ENCODE results near the gene IGF2BP1.

IGF2BP1 gene

DNA sequence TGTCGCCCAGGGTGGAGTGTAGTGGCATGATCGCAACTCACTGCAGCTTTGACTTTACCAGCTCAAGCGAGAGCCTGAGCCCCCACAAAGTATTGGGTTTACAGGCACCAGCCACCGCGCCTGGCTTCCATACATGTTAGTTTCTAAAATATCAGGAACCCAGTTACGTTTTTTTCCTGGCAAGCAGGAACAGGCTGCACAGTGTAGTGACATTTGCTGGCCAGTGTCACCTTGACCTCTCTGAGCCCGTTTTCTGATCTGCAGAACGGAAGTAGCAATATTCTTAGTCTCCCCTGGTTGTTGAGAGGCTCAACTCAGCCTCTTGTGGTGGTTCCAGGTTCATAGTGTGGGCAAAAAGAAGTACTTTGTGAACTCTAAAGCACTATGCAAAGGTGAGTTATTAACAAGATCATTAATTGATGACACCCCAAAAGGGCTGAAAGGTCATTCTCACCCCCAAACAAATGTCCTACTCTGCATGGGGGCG lies 15.6 kb downstream of the IGF2BP1 start:
- no peaks in the 10 kb centered on the region for H3K27me3 ChIP-seq (ENCODE audit: control insufficient read depth in 3 of 3, insufficient read depth in 3 of 3, low read depth in 1 of 3, low read length in 3 of 3)
- H2AFZ ChIP-seq (ENCODE audit: low read length), result no peak overlapping the region
- no peak overlapping the region for H2AK5ac ChIP-seq (ENCODE audit: low read depth, low read length)
- peak overlapping the region; percentile 97 for H3K18ac ChIP-seq (ENCODE audit: low read length)
- H3K4ac ChIP-seq (ENCODE audit: low read length), result no peak overlapping the region
- H4K8ac ChIP-seq (ENCODE audit: low read depth, low read length), result no peak overlapping the region
- no CpG with 5 or more reads among the region's 9 CpGs for WGBS, 2 donors (ENCODE audit: extremely low coverage in 2 of 2, insufficient read length in 2 of 2, insufficient replicate concordance in 1 of 2)
- H3K36me3 ChIP-seq (replicated peaks in 1 of 2; ENCODE audit: control insufficient read depth in 2 of 2, insufficient read depth in 2 of 2, low read length in 2 of 2), result peaks cover 20 to 81% of the 10 kb centered on the region in 2 donors
- peak overlapping the region; percentile 80 for H2BK15ac ChIP-seq (ENCODE audit: low read length)
- H3K4me3 ChIP-seq (ENCODE audit: low read length in 2 of 2), result peak overlapping the region in 1 of 2 donors; percentile 69
- H3K79me1 ChIP-seq (ENCODE audit: low read depth, low read length), result peaks cover 8% of the 10 kb centered on the region
- no peak overlapping the region for H4K91ac ChIP-seq (ENCODE audit: low read depth, low read length, poor library complexity)
- H3K14ac ChIP-seq (ENCODE audit: low read length), result no peak overlapping the region
- no peak for DNase-seq (ENCODE audit: low spot score)
- peak overlapping the region; percentile 0 for H2BK120ac ChIP-seq (ENCODE audit: low read depth, low read length)
- H3K27ac ChIP-seq (replicated peaks; ENCODE audit: low read length), result peak overlapping the region; percentile 99
- no peak overlapping the region for H3K23ac ChIP-seq (ENCODE audit: low read depth, low read length, poor library complexity)
- H3K9ac ChIP-seq (ENCODE audit: low read depth, low read length, poor library complexity), result no peak overlapping the region
- H3K9me3 ChIP-seq (replicated peaks in 1 of 2; ENCODE audit: control insufficient read depth in 2 of 2, insufficient read depth in 1 of 2, low read depth in 1 of 2, low read length in 2 of 2), result no peaks in the 10 kb centered on the region
- H2BK5ac ChIP-seq (ENCODE audit: low read length), result peak overlapping the region; percentile 92
- H3K4me1 ChIP-seq (ENCODE audit: control insufficient read depth in 2 of 2, insufficient read depth in 1 of 2, low read depth in 1 of 2, low read length in 2 of 2), result peaks cover 14 to 43% of the 10 kb centered on the region in 2 donors
- no peak overlapping the region for H2BK12ac ChIP-seq (ENCODE audit: low read length)
- H3K4me2 ChIP-seq (ENCODE audit: insufficient read depth, low read length, poor library complexity, severe bottlenecking), result peak overlapping the region; percentile 67

DNA sequence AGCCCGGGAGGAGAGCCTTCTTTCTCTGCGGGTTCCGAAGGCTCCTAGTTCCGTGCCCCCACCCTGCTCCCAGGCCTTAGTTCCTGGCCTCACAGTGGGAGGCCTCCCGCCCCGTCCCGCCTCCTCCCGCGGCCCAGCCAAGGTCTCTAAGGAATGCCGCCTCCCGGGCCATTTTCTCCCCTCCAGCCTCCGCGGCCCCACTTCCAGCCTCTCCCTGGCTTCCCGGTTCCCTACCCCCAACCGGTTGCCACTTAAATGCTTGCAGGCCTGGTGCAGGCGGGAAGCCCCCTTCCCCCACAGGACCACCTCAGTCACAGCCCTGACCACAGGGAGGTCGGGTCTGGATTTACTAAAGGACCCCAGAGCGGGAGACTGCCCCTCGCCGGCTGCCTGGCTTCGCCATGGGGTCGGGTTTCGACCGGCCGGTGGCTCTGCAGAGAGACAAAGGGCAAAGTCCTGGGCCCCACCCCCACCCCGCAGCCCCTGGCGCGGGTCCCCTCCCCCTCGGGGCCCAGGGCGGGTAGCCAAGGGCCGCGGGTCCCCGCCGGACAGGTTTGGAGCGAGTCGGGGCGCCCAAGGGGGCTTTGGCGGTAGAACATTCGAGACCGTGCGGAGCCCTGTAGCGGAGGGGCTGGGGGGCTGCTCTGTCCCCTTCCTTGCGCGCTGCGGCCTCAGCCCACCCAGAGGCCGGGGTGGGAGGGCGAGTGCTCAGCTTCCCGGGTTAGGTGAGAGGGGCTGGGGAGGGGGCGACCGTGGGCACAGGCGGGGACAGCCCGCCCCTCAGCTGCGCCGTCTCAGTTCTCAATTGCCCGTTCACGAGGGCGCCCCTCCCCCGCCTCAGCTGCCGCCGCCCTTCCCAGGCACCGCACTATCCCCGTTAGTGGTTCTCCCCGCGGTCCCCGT lies 16.4 kb downstream of the IGF2BP1 start:
- no peak overlapping the region for H3K23ac ChIP-seq (ENCODE audit: low read depth, low read length, poor library complexity)
- H3K79me1 ChIP-seq (ENCODE audit: low read depth, low read length), result peaks cover 8% of the 10 kb centered on the region
- peak overlapping the region; percentile 95 for H2AK5ac ChIP-seq (ENCODE audit: low read depth, low read length)
- H3K36me3 ChIP-seq (replicated peaks in 1 of 2; ENCODE audit: control insufficient read depth in 2 of 2, insufficient read depth in 2 of 2, low read length in 2 of 2), result peaks cover 24 to 83% of the 10 kb centered on the region in 2 donors
- H3K9me3 ChIP-seq (replicated peaks in 1 of 2; ENCODE audit: control insufficient read depth in 2 of 2, insufficient read depth in 1 of 2, low read depth in 1 of 2, low read length in 2 of 2), result no peaks in the 10 kb centered on the region
- DNase-seq (ENCODE audit: low spot score), result peak; percentile 90
- peak overlapping the region; percentile 92 for H2BK5ac ChIP-seq (ENCODE audit: low read length)
- H3K4ac ChIP-seq (ENCODE audit: low read length), result no peak overlapping the region
- peak overlapping the region; percentile 67 for H3K4me2 ChIP-seq (ENCODE audit: insufficient read depth, low read length, poor library complexity, severe bottlenecking)
- no peak overlapping the region for H2BK12ac ChIP-seq (ENCODE audit: low read length)
- H3K9ac ChIP-seq (ENCODE audit: low read depth, low read length, poor library complexity), result peak overlapping the region; percentile 86
- H2BK15ac ChIP-seq (ENCODE audit: low read length), result peak overlapping the region; percentile 80
- H3K18ac ChIP-seq (ENCODE audit: low read length), result peak overlapping the region; percentile 99
- H3K27me3 ChIP-seq (ENCODE audit: control insufficient read depth in 3 of 3, insufficient read depth in 3 of 3, low read depth in 1 of 3, low read length in 3 of 3), result no peaks in the 10 kb centered on the region
- H2BK120ac ChIP-seq (ENCODE audit: low read depth, low read length), result peak overlapping the region; percentile 82
- H4K91ac ChIP-seq (ENCODE audit: low read depth, low read length, poor library complexity), result peak overlapping the region; percentile 77
- no CpG with 5 or more reads among the region's 65 CpGs for WGBS, 2 donors (ENCODE audit: extremely low coverage in 2 of 2, insufficient read length in 2 of 2, insufficient replicate concordance in 1 of 2)
- peak overlapping the region; percentile 94 for H3K14ac ChIP-seq (ENCODE audit: low read length)
- no peak overlapping the region for H2AFZ ChIP-seq (ENCODE audit: low read length)
- peak overlapping the region in 1 of 2 donors; percentile 70 for H3K4me3 ChIP-seq (ENCODE audit: low read length in 2 of 2)
- no peak overlapping the region for H4K8ac ChIP-seq (ENCODE audit: low read depth, low read length)
- peak overlapping the region; percentile 99 for H3K27ac ChIP-seq (replicated peaks; ENCODE audit: low read length)
- H3K4me1 ChIP-seq (ENCODE audit: control insufficient read depth in 2 of 2, insufficient read depth in 1 of 2, low read depth in 1 of 2, low read length in 2 of 2), result peaks cover 14 to 48% of the 10 kb centered on the region in 2 donors

DNA sequence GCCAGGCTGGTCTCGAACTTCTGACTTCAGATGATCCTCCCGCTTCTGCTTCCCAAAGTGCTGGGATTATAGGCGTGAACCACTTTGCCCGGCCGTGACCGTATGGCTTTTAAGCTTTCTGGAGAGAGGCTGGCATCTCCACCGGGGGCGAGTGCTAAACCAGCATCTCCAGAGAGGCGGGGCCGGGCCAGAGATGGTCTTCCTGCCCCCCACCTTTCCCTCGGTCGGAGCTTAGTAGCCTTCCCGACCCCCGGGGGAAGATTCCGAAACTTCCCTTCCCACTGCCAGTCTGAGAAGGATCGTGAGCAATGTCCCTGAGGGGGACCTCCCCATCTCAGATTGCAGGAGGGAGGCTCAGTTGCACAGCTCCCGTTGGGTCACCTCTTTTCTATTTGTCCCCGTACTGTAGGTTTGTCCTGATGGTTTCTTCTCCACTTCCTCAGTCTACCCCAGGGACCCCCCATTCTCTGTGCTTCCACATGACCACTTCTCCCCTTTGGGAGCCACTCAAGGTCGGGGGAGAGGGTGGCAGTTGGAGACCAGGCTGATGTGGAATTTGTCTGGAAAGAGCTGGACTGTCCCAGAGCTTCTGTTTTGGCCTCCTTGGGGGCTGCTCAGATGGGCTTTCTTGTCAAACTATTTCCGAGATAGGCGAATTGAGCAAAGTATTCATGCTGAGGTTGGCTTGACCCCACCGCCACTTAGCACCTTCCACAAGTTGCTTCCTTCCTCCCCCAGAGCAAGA lies 18.2 kb downstream of the IGF2BP1 start:
- no peak overlapping the region for H3K4me2 ChIP-seq (ENCODE audit: insufficient read depth, low read length, poor library complexity, severe bottlenecking)
- H3K79me1 ChIP-seq (ENCODE audit: low read depth, low read length), result peaks cover 8% of the 10 kb centered on the region
- no peak overlapping the region for H2BK12ac ChIP-seq (ENCODE audit: low read length)
- H3K4me3 ChIP-seq (ENCODE audit: low read length in 2 of 2), result no peak overlapping the region
- H4K8ac ChIP-seq (ENCODE audit: low read depth, low read length), result no peak overlapping the region
- no peak overlapping the region for H3K23ac ChIP-seq (ENCODE audit: low read depth, low read length, poor library complexity)
- no peak overlapping the region for H2BK5ac ChIP-seq (ENCODE audit: low read length)
- no peak overlapping the region for H3K9ac ChIP-seq (ENCODE audit: low read depth, low read length, poor library complexity)
- DNase-seq (ENCODE audit: low spot score), result no peak
- no peaks in the 10 kb centered on the region for H3K9me3 ChIP-seq (replicated peaks in 1 of 2; ENCODE audit: control insufficient read depth in 2 of 2, insufficient read depth in 1 of 2, low read depth in 1 of 2, low read length in 2 of 2)
- peak overlapping the region; percentile 19 for H3K27ac ChIP-seq (replicated peaks; ENCODE audit: low read length)
- H2BK120ac ChIP-seq (ENCODE audit: low read depth, low read length), result no peak overlapping the region
- WGBS, 2 donors (ENCODE audit: extremely low coverage in 2 of 2, insufficient read length in 2 of 2, insufficient replicate concordance in 1 of 2), result no CpG with 5 or more reads among the region's 22 CpGs
- H3K14ac ChIP-seq (ENCODE audit: low read length), result no peak overlapping the region
- H3K18ac ChIP-seq (ENCODE audit: low read length), result peak overlapping the region; percentile 30
- H3K4me1 ChIP-seq (ENCODE audit: control insufficient read depth in 2 of 2, insufficient read depth in 1 of 2, low read depth in 1 of 2, low read length in 2 of 2), result peaks cover 16 to 54% of the 10 kb centered on the region in 2 donors
- H3K36me3 ChIP-seq (replicated peaks in 1 of 2; ENCODE audit: control insufficient read depth in 2 of 2, insufficient read depth in 2 of 2, low read length in 2 of 2), result peaks cover 26 to 84% of the 10 kb centered on the region in 2 donors
- no peak overlapping the region for H4K91ac ChIP-seq (ENCODE audit: low read depth, low read length, poor library complexity)
- H2AFZ ChIP-seq (ENCODE audit: low read length), result no peak overlapping the region
- H3K27me3 ChIP-seq (ENCODE audit: control insufficient read depth in 3 of 3, insufficient read depth in 3 of 3, low read depth in 1 of 3, low read length in 3 of 3), result no peaks in the 10 kb centered on the region
- peak overlapping the region; percentile 95 for H2AK5ac ChIP-seq (ENCODE audit: low read depth, low read length)
- no peak overlapping the region for H2BK15ac ChIP-seq (ENCODE audit: low read length)
- H3K4ac ChIP-seq (ENCODE audit: low read length), result no peak overlapping the region
